HepG2 (cell line): ENCODE data around the gene MRPS5. TPM values are rescaled to one million over a fixed set of nuclear protein-coding genes. Genes with fewer than 3 reads are reported as not detected.
A peak's percentile ranks its signal among the peaks of the same experiment; 100 is the strongest.

Experiments used
- ARNT2 ChIP-seq: sonication (generic); formaldehyde crosslinking; IDR thresholded peaks from 2 replicates; pipeline ENCODE4 v1.8.0; 2022; ENCODE audit warnings: mild to moderate bottlenecking, low read depth, missing genetic modification reagents, moderate library complexity
- ATRX ChIP-seq: sonication (generic); formaldehyde crosslinking; IDR thresholded peaks from 2 replicates; pipeline ENCODE4 v1.4.0; 2020; ENCODE audit warnings: missing genetic modification reagents, borderline replicate concordance
- CSRNP1 ChIP-seq: sonication (generic); formaldehyde crosslinking; IDR thresholded peaks from 2 replicates; pipeline ENCODE4 v1.8.1; 2023; ENCODE audit warnings: mild to moderate bottlenecking, missing genetic modification reagents
- FOXP1 ChIP-seq, 2 experiments: fragments of 450-650 bp in 1 of 2; IDR thresholded peaks; 2 replicates each; pipeline ENCODE4 v1.6.1; 2017 to 2018; ENCODE audit warnings: antibody characterized with exemption in 1 of 2
- GPN1 ChIP-seq: sonication (generic); formaldehyde crosslinking; IDR thresholded peaks from 2 replicates; pipeline ENCODE4 v1.5.1; 2020; ENCODE audit warnings: missing genetic modification reagents, borderline replicate concordance
- MIER2 ChIP-seq: IDR thresholded peaks from 2 replicates; pipeline ENCODE4 v1.6.1; 2016; ENCODE audit warnings: missing biosample characterization, missing genetic modification reagents
- MXI1 ChIP-seq: IDR thresholded peaks from 3 replicates; pipeline ENCODE4 v1.6.1; 2012; ENCODE audit warnings: low read depth, low read length, inconsistent platforms, borderline replicate concordance
- PRDM4 ChIP-seq: sonication (generic); formaldehyde crosslinking; IDR thresholded peaks from 2 replicates; pipeline ENCODE4 v1.9.0; 2021; ENCODE audit warnings: missing genetic modification reagents, borderline replicate concordance
- SMAD1 ChIP-seq: sonication (generic); formaldehyde crosslinking; IDR thresholded peaks from 2 replicates; pipeline ENCODE4 v1.4.0; 2020; ENCODE audit warnings: missing genetic modification reagents, low read depth, mild to moderate bottlenecking, borderline replicate concordance
- SMAD3 ChIP-seq: sonication (generic); formaldehyde crosslinking; IDR thresholded peaks from 2 replicates; pipeline ENCODE4 v1.4.0; 2020; ENCODE audit warnings: missing genetic modification reagents
- ZNF431 ChIP-seq: sonication (generic); formaldehyde crosslinking; IDR thresholded peaks from 2 replicates; pipeline ENCODE4 v1.9.0; 2022; ENCODE audit warnings: missing genetic modification reagents, low read depth, mild to moderate bottlenecking, borderline replicate concordance
- ZNF629 ChIP-seq: sonication (generic); formaldehyde crosslinking; conservative IDR thresholded peaks from 2 replicates; pipeline ENCODE4 v1.5.0; 2020; ENCODE audit warnings: missing genetic modification reagents
- ZNF749 ChIP-seq: sonication (generic); formaldehyde crosslinking; IDR thresholded peaks from 2 replicates; pipeline ENCODE4 v1.8.0; 2022; ENCODE audit warnings: mild to moderate bottlenecking, missing genetic modification reagents, moderate library complexity, borderline replicate concordance
- polyA plus RNA-seq, 8 experiments: library from polyadenylated mRNA; depleted of rRNA in 3 of 8; stranded (reverse) in 7 of 8; unstranded in 1 of 8; fragments of >200 nt; fragmentation: Illumina TruSeq in 4 of 8; extraction: Trizol in 4 of 8; gene quantifications; 2 replicates each; pipeline versions ENCODE4 v1.2.1 to v1.2.3, GENCODE V29; 2011 to 2016; ENCODE audit warnings: low read depth in 4 of 8, missing spikeins in 1 of 8, mixed read lengths in 1 of 8; ENCODE audit not compliant: insufficient read depth in 1 of 8
- total RNA-seq, 5 experiments: library from RNA; depleted of rRNA; stranded (reverse); fragments of >200 nt; fragmentation: Illumina TruSeq; extraction: Trizol; gene quantifications; 2 replicates each; pipeline ENCODE4 v1.2.3, GENCODE V29; 2016; ENCODE audit warnings: low read depth in 1 of 5
- TF ChIP-seq, protein P1 (sequence below): sonication (generic); formaldehyde crosslinking; IDR thresholded peaks from 2 replicates; pipeline ENCODE4 v1.4.0; 2020; ENCODE audit warnings: missing genetic modification reagents, mild to moderate bottlenecking, borderline replicate concordance
- TF ChIP-seq, protein P2 (sequence below): sonication (generic); formaldehyde crosslinking; IDR thresholded peaks from 2 replicates; pipeline ENCODE4 v1.4.0; 2020; ENCODE audit warnings: mild to moderate bottlenecking, missing genetic modification reagents

Gene MRPS5
- total and polyA plus RNA-seq, 2 of the 13 experiments (the other 11 are each of a cell fraction or from before 2014, with no cell fraction given) = 98.8 to 134 TPM

DNA sequence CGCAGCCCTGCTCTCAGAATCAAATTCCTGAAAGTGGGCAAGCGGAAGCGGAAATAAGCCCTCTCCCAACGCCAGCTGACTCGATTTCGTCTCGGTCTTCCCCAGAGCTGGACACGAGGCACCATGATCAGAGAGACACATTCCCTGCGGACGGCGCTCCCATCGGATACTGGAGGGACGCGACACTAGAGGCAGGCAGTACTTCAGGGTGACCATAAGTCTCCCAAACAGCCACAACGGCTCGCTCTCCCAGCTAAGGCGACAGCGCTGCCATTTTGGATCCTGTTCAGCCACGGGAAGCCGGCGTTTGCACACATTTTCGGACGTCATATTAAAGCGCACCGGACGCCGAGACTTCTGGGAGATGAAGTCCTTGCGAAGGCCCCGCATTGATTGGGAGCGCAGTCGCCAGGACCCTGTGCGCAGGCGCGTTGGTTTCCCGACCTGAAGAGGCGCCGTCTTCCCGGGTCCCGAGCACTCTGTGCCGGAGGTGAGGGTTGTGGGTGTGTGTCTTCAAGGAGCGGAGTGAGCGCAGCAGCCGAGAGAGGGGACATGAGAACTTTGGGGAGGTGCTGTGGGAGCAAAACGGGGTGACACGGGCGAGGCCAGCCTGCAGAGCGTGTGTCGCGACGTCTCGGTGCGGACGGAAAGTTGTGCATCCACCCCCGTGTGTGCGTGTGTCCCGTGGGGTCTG lies 43.9 kb upstream of the MRPS5 start, which contains the start of gene ZNF2 (continued):
- TF ChIP-seq MIER2 (0 out of 2 replicates have a peak, but pooled peaks have one; percentile 66), ATRX (no peak), ZNF629 (CRISPR knock-in tag) (no peak), GPN1 (CRISPR knock-in tag) (no peak; the same call in 1 of the 2 replicates), MXI1 (peak; percentile 93; the same call in 2 of the 3 replicates), SMAD3 (CRISPR knock-in tag) (peak; percentile 86), SMAD1 (CRISPR knock-in tag) (peak; percentile 96; the same call in 1 of the 2 replicates), CSRNP1 (CRISPR knock-in tag) (peak; percentile 78; the same call in 1 of the 2 replicates), ARNT2 (CRISPR knock-in tag) (peak; percentile 80), PRDM4 (CRISPR knock-in tag) (0 out of 2 replicates have a peak, but pooled peaks have one; percentile 49), FOXP1 (IDR thresholded peaks at IDR 0.05) (no peak), FOXP1 (CRISPR knock-in tag; IDR thresholded peaks at IDR 0.05) (no peak), ZNF749 (CRISPR knock-in tag) (peak; percentile 52; the same call in 1 of the 2 replicates), ZNF431 (CRISPR knock-in tag) (peak; percentile 85; the same call in 1 of the 2 replicates)
- TF ChIP-seq, protein P1, sequence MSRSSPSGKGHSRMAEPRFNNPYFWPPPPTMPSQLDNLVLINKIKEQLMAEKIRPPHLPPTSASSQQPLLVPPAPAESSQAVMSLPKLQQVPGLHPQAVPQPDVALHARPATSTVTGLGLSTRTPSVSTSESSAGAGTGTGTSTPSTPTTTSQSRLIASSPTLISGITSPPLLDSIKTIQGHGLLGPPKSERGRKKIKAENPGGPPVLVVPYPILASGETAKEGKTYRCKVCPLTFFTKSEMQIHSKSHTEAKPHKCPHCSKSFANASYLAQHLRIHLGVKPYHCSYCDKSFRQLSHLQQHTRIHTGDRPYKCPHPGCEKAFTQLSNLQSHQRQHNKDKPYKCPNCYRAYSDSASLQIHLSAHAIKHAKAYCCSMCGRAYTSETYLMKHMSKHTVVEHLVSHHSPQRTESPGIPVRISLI = peak; percentile 45; the same call in 1 of the 2 replicates
- TF ChIP-seq, protein P2, sequence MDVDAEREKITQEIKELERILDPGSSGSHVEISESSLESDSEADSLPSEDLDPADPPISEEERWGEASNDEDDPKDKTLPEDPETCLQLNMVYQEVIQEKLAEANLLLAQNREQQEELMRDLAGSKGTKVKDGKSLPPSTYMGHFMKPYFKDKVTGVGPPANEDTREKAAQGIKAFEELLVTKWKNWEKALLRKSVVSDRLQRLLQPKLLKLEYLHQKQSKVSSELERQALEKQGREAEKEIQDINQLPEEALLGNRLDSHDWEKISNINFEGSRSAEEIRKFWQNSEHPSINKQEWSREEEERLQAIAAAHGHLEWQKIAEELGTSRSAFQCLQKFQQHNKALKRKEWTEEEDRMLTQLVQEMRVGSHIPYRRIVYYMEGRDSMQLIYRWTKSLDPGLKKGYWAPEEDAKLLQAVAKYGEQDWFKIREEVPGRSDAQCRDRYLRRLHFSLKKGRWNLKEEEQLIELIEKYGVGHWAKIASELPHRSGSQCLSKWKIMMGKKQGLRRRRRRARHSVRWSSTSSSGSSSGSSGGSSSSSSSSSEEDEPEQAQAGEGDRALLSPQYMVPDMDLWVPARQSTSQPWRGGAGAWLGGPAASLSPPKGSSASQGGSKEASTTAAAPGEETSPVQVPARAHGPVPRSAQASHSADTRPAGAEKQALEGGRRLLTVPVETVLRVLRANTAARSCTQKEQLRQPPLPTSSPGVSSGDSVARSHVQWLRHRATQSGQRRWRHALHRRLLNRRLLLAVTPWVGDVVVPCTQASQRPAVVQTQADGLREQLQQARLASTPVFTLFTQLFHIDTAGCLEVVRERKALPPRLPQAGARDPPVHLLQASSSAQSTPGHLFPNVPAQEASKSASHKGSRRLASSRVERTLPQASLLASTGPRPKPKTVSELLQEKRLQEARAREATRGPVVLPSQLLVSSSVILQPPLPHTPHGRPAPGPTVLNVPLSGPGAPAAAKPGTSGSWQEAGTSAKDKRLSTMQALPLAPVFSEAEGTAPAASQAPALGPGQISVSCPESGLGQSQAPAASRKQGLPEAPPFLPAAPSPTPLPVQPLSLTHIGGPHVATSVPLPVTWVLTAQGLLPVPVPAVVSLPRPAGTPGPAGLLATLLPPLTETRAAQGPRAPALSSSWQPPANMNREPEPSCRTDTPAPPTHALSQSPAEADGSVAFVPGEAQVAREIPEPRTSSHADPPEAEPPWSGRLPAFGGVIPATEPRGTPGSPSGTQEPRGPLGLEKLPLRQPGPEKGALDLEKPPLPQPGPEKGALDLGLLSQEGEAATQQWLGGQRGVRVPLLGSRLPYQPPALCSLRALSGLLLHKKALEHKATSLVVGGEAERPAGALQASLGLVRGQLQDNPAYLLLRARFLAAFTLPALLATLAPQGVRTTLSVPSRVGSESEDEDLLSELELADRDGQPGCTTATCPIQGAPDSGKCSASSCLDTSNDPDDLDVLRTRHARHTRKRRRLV (CRISPR knock-in tag) = peak; percentile 62
